Left hindlimb (tissue), 1 donor: ENCODE measurements around the gene PHACTR1.

Experiments
- DNase-seq: peaks from one replicate; pipeline ENCODE4 v3.0.0-alpha.2; 2018

Gene PHACTR1

GRCh38 chr6:13275435-13275989 lies 558.9 kb downstream of the PHACTR1 start:
- no peak for DNase-seq

- no peak for DNase-seq
Observed at GRCh38 chr6:13277231-13277630, 560.7 kb downstream of the PHACTR1 start.

- no peak for DNase-seq
Observed at GRCh38 chr6:13278164-13278563, 561.6 kb downstream of the PHACTR1 start.

GRCh38 chr6:13278991-13279390 lies 562.4 kb downstream of the PHACTR1 start:
- no peak for DNase-seq

- DNase-seq: no peak
Observed at GRCh38 chr6:13280254-13280653, 563.7 kb downstream of the PHACTR1 start.

- peak; percentile 69 for DNase-seq
Observed at GRCh38 chr6:13281686-13282085, 565.1 kb downstream of the PHACTR1 start.

GRCh38 chr6:13282393-13283069 lies 566.0 kb downstream of the PHACTR1 start:
- DNase-seq: no peak

GRCh38 chr6:13283331-13283730 lies 566.8 kb downstream of the PHACTR1 start:
- DNase-seq: no peak

GRCh38 chr6:13284646-13285045 lies 568.1 kb downstream of the PHACTR1 start:
- no peak for DNase-seq

GRCh38 chr6:13285705-13286104 lies 569.1 kb downstream of the PHACTR1 start:
- DNase-seq: no peak

- no peak for DNase-seq
Observed at GRCh38 chr6:13286181-13286580, 569.6 kb downstream of the PHACTR1 start.

- no peak for DNase-seq
Observed at GRCh38 chr6:13287104-13287503, 570.5 kb downstream of the PHACTR1 start.

- DNase-seq: no peak
Observed at GRCh38 chr6:13288481-13288880, 571.9 kb downstream of the PHACTR1 start.

GRCh38 chr6:13288969-13289391 lies 572.4 kb downstream of the PHACTR1 start:
- no peak for DNase-seq

- DNase-seq: no peak
Observed at GRCh38 chr6:13289789-13290318, 573.3 kb downstream of the PHACTR1 start.

GRCh38 chr6:13290335-13290734 lies 573.8 kb downstream of the PHACTR1 start:
- no peak for DNase-seq

GRCh38 chr6:13292774-13293173 lies 576.2 kb downstream of the PHACTR1 start:
- DNase-seq: no peak

GRCh38 chr6:13294499-13295069 lies 578.0 kb downstream of the PHACTR1 start:
- no peak for DNase-seq

GRCh38 chr6:13295576-13295975 lies 579.0 kb downstream of the PHACTR1 start:
- no peak for DNase-seq

- DNase-seq: no peak
Observed at GRCh38 chr6:13296536-13296997, 580.0 kb downstream of the PHACTR1 start.

GRCh38 chr6:13297391-13297790 lies 580.8 kb downstream of the PHACTR1 start:
- no peak for DNase-seq

- DNase-seq: no peak
Observed at GRCh38 chr6:13298446-13298845, 581.9 kb downstream of the PHACTR1 start.

- no peak for DNase-seq
Observed at GRCh38 chr6:13299403-13299821, 582.8 kb downstream of the PHACTR1 start.

- DNase-seq: no peak
Observed at GRCh38 chr6:13299918-13300317, 583.4 kb downstream of the PHACTR1 start.
